HG03175 (cell line): ENCODE measurements around the gene MAB21L4.

ENCODE experiments used
- ATAC-seq: cut with Tn5 transposase; IDR thresholded peaks from one replicate; pipeline ENCODE4 v1.9.1; 2021; ENCODE audit warnings: mild to moderate bottlenecking, moderate library complexity; ENCODE audit not compliant: unreplicated experiment

Gene MAB21L4

DNA sequence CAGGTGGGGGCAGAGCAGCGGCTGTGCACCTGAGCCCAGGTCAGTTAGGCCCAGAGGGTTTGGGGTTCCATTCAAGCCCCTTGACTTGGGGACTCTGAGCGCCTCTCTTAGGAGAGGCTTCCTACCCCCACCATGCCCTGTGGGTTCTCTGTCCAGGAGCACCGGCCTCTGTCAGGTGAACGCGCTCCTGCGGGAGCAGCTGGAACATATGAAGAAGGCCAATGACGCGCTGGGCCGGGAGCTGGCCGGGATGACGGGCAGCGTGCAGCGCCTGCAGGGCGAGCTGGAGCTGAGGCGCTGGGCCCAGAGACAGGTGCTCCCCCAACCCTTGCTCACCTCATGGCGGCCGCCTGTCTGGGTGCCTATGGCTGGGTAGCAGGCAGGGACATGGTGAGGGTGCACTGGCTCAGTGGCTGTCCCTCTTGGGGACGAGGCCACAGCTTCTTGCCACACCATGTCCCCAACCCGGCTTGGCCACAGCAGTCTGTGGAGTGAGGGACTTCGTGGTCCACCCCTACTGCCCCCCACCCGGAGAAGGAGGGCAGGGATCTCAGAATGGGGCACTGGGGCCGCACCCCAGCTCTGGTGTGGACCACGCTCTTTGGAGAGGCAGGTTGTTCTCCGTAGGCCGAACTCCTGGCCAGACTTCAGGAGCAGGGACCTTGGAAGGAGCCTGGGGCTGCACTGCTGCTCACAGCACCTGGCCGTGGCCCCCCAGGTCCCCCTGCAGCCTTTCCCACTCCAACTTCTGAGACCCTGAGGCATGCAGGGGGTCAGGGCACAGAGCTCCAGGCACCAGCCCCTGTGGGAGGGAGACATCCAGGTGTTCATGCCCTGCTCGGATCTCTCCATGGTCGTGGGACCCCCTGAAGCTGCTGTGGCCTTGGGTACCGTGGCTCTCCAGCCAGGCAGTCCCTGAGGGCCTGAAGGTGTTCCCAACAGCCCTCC is 29.9 kb upstream of the MAB21L4 start:
- no peak for ATAC-seq

DNA sequence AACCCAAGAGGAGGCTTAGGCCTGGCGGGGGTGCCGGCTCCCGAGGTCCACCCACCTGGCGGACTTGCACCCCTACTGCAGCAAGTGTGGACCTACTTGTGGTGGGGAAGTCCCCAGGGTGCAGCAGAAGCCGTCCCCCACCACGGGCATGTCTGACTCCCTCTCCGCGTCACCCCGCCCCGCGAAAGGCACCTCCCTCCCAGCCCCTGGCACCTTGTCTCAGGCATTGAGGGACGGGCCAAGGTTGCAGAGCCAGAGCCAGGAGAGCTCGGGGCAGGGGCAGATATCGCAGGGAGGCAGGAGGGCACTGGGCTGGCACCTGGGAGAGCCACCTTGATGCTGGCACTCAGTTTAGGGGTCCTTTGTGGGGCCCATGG is 29.2 kb upstream of the MAB21L4 start:
- no peak for ATAC-seq

DNA sequence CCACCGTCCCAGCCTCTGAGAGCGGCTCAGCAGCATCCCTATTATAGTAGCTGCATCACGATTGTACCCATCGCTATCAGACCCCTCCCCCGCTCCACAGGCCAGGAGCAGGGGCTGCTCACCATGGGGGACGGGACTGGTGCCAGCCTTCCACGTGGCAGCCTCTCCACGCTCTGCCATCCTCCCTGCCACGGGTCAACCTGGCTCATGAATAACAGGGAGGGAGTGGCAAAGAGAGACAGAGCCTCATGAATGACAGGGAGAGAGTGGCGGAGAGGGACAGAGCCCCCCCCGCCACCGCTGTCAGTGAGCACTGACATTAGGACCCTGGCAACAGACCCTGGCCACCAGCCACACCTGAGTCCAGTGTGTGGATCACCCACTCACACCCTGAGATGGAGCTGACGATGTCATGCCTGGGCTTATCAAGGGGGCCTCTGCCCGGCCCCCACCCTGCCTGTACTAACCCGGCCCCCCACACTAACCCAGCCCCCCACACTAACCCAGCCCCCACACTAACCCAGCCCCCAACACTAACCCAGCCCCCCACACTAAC is 27.1 kb upstream of the MAB21L4 start:
- ATAC-seq = no peak

DNA sequence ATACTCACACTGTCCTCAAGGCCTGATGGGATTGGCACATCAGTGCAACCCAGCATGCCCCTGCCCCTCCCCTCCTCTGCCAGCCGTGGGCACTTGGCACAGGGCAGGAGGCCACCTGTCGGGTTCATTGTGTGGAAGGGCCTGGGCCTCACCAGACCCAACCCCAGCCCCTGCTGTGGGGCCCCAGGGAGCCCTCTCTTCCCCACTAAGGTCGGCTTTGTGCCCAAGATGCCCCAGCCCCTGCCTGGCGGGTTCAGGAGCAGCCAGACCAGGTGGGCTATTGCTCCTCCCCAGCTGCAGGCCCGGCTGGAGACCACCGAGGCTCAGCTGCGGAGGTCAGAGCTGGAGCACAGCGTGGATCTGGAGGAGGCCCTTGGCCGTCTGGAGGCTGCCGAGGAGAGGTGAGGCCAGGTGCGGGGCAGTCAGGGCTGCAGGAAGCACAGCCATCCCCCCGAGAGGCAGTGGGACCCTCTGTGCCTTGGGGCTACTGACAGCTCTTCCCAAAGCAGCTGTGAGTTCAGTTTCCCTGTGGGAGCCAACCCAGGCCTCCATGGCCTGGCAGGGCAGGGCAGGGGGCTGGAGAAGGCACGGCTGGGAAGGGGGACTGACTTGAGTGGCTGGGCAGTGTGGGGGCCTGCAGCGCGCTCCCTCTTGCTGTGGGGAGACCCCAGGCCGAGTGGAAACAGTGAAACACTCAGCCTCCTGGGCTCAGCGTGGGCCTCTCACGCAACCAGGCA is 26.5 kb upstream of the MAB21L4 start:
- ATAC-seq = no peak

DNA sequence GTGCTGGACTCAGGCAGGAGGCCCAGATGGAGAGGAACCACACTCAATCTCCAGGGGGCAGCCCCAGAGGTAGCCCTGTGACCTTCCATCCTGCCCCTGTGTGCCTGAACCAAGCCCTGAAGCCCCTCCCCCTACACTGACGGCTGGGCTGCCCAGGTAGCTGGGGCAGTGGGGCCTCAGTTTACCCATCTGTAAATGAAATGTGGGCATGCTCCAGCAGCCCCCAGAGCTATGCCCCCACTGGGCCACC is 26.0 kb upstream of the MAB21L4 start:
- ATAC-seq = no peak

DNA sequence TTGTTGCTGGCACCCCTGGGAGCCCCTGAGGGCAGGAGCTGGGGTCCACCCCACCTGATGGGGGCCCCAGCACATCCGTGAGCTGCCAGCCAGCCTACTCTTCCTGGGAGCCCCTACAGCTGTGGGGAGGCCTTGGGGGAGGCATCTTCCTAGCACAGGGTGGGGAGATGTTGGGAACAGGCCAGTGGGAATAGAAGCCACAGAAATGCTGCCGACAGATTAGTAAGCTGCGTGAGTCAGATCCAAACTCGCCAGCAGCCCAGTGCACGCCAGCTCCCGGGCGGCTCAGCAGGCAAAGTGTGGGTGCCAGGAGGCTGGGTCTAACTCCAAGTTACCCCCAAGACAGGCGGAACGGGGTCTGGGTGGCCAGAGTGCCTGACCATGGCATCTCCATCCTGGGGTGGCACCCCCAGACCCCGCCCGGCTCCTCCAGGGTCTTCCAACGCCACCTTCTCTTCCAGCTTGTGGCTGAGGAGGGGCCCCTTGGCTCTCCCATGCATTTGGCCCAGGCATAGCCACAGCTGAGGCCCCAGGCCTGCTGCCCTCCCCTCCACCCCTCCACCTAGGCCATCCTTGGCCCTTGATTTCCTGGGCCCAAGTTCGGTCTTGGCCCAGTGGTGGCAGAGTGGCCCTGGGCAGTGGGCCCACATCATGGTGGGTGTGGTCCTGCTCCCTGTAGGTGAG is 25.5 kb upstream of the MAB21L4 start:
- ATAC-seq = no peak

DNA sequence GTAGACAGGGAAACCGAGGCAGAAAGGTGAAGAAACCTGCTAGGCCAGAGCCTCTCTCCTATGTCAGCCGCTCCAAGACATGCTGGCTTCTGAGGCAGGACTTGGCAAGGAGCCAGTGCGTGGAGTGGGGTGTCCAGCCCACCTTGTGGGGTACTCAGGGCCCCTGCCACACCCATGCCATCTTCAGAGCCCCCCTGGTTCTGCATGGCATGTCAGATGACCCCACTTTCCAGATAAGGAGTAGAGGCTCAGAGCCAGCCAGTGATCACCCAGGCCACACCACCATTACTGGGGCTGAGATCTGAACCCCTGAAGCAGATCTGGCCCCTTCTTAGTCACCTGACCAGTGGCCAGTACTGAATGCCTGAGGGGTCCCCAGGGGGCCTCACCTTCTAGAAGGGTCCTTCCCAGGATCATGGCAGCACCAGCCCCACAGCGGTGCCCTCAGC is 24.9 kb upstream of the MAB21L4 start:
- no peak for ATAC-seq

DNA sequence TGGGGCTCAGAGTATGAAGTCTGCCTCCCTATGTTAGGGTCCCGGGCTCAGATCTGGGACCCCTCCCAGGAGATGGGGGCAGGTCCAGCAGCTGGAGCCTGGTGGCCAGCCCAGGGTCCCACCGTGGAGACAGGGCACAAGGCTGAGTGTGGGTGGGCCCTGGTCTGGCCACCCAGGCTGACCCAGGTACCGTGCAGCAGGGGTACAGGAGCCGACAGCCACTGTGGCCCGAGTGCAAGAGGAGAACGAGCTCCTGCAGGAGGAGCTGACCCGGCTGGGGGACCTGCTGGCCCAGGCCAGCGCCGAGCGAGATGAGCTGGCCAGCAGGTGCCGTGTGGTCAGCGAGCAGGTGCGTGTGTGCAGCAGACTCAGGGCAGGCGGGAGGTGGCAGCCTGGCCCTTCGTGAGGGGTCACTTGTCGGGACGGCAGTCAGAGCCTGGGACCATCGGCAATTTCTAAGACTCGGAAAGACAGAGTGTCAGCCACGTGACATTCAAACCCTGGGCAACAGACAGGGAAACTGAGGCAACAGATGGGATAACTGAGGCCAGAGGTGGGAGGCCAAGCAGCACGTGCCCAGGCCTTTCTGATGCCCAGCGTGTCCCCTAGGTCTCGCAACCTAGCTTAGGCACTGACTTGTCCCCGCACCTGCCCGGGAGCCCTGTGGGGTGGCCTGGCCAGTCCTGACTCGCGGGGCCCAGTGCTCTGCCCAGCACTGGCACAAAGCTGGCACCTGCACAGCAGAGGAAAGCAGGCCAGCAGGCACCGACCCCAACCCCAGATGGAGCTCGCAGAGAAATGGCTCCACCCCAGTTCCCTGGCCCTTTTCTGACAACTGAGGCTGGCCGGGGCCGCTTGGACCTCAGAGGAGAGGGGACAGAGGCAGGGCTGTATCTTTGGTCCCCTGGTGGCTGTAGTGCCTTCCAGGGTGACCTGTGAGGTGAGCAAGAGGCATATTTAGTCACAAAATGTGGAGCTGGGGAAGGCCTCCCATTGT is 24.1 kb upstream of the MAB21L4 start:
- no peak for ATAC-seq

DNA sequence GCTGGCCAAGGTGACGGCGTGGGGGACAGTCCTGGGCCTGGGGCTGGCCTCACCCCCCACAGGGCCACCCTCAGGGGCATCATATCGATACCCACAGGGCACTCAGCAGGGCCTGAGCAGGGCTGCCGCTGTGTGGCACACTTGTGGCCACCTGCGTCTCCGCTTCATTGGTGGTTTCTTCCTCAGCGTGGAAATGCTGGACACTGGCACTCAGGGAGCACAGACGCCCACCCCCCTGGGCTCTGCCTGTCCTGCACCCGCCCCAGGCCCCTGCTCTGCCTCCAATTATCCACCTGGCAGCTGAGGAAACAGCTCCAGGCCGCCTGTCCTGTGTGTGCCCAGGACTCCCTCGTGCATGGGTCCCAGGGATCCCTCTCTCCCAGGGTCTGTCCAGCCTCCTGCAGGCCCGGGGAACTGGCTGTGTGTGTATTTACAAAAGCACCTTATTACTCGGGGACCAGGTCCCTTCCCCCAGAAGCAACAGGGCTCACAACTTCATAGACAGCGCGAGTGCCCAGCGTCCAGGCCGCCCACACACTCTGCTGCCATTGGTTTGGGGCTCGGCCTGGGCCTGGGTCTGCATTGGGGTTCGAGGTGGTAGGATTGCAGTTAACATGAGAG is 23.3 kb upstream of the MAB21L4 start:
- no peak for ATAC-seq

DNA sequence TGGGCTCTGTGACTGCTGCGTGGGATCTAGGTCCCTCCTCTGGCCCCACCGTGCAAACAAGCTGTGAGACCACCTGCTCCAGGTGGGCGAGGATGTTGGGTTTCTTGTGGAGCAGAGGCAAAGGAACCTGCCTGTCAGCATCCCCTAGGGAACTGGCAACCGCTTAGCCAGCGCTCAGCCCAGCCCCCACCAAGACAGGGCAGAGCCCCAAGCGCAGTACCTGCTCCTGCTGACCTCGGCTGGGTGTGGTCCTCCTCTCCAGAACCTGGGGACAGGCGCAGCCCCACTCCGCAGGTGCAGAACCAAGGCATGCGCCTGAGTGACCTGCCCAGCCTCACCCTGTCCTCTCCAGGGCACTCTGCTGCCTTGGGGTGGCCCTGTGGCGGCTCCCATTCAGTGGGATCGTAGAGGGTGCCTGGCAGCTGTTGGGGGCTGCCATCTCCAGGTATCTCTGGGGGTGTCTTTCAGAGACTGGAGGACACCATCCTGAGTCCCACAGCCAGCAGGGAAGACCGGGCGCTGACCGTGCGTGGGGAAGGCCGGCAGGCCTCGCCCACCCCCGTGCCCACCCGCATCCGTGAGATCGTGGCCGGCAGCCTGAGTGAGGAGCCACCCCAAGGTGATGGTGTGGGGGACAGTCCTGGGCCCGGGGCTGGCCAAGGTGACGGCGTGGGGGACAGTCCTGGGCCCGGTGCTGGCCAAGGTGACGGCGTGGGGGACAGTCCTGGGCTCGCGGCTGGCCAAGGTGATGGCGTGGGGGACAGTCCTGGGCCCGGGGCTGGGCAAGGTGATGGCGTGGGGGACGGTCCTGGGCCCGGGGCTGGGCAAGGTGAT is 22.5 kb upstream of the MAB21L4 start:
- no peak for ATAC-seq

DNA sequence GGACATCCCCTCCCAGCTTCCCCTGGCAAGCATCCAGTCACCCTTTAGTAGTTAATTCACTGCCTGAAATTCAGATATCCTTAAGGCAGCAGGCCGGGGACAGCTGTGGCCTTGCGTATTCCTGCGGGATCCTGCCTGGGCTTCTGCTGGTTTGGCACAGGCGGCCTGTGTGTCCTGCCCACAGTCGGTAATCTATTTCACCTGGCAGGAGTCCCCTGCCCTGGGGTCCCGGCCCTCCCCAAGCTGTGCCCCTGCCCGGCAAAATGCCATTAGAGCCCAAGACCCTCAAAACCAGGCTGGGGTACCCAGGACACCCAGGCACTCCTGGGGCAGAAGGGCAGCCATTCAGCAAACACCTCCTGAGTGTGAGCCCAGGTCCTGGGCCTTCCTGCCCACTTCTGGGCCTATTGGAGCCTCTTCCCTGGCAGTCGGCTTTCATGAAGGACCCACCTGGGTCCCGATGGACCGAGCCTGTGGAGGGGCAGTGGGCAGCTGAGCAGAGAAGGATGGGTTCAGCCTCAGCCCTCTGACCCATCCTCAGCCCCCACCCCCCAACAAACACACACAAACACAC is 21.8 kb upstream of the MAB21L4 start:
- no peak for ATAC-seq

DNA sequence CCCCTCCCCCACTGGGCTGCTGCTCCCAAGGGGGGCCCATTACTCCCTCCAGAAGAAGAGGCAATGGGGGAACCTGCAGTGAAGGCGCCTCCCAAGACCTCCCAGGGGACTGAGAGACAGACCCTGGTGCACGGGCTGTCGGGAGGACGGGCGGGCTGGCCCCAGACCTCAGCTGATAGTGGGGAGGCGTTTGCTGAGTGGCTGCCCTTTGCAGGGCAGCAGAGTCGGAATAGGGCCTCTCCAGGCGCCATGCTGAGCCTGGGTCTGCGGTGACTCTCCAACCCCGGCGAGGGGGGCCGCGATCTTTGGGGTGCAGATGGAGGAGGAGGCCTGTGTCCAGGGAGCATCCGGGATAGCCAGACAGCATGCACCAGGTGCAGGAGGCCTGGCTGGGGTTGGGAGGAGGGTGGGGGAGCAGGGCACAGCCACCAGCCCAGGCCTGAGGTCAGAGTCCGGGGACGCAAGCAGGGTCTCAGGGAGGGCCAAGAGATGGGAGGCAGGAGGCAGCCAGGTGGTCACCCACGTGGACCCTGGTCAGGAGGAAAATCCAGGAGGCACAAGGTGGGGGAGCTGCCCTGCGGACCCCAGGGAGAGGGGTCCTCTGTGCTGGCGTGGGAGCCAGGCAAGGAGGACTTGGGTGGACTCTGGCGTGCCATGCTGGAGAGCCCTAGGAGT is 21.2 kb upstream of the MAB21L4 start:
- ATAC-seq = no peak

DNA sequence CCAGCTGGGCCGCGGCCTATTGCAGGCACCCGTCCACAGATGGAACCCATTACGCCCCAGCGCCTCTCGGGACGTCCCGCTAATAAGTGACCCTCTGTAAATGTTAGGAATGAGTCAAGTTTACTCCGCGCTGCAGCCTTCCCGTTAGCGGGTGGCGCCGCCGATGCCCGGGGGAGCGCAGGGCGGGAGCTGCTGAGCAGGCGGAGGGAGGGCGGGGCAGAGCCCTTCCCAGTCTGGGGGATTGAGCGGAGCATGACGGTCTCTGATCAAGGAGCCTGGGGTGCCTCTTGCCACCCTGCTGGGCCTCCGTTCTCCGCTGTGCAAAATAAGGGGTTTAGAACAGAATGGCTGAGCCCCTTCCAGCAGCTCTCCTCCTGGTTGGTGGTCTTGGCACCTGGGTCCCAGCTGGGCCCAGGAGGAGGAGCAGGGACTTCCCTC is 20.6 kb upstream of the MAB21L4 start:
- no peak for ATAC-seq

DNA sequence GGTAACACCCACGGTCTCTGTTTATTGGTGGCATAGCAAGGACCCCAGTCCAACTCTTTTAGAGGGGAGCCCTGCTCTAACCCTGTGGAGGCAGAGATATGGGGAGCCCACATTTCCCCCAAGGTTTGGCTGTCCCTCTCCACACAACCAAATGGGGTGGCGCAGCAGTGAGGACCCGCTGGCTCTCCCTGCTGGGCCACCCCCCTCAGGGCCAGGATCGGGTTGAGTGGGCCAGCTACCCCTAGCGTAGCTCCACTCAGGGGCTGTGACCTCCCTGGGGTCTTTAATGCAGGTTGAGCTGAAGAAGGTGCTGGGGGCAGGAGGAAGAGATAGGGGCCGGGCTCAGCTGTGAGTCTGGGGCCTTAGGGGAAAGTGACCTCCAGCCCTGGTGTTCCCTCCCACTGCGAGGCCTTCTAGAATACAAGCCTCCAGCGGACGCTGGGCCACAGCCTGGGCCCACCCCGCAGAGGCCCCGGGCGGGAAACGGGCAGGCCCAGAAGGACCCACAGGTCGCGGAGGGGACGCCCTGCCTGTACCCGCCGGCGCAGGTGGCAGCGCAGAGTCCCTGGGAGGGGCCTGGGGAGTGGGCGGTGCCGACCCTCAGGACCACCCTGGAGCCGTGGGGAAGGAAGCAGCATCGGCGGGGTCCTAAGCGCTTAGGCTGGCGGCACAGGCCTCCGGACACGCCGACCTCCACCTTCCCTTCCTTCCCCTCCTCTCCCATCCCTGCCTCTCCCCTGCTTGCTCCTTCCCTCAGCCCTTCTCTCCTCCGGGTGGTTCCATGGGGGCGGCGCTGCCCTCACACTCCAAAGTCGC is 19.8 kb upstream of the MAB21L4 start:
- ATAC-seq = no peak

DNA sequence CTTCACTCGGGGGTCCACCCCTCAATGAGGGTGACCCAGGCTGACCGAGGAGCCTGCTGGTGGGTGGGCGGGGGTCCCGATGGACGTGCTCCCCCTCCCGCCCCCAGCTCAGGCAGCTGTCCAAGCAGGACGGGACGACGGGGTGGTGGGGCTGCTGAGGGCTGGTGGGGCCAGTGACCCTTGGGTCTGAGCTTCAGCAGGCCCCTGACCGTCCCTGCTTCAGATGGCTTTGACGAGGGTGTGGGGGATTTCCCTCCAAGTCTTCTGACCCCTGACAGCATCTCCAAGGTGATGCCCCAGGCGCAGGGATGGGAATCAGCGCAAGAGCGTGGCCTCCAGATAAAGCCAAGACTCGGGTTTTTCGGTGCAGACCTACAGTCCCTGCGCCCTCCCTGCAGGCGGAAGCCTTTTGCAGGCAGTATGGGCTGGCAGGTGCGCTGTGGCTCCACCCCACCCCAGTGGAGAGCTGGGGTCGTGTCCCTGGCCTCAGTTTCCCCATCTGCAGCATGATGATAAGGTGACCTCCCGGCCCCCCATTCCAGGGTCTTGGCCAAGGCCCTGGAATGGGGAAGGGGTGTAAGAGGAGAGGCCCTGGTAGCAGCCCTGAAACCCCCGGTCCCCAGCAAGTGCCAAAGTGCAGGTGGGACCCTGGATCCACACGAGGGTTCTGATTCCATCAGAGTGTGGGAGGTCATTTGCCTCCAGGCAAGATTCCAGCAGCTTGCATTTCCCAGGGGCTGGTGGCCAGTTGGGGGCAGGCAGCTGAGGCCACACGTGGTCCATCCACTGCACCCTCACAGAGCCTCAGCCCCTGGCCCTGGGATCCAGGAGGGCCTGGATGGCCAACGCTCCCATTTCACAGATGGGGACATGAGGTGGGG is 18.9 kb upstream of the MAB21L4 start:
- ATAC-seq = no peak
